ENCODE measurements around the gene KIF22.
"Not testable (repeated sequence)": the region's sequence is repeated elsewhere in the genome, so short reads cannot be mapped to it uniquely, and the experiment has no call there.

The KIF22 gene

DNA sequence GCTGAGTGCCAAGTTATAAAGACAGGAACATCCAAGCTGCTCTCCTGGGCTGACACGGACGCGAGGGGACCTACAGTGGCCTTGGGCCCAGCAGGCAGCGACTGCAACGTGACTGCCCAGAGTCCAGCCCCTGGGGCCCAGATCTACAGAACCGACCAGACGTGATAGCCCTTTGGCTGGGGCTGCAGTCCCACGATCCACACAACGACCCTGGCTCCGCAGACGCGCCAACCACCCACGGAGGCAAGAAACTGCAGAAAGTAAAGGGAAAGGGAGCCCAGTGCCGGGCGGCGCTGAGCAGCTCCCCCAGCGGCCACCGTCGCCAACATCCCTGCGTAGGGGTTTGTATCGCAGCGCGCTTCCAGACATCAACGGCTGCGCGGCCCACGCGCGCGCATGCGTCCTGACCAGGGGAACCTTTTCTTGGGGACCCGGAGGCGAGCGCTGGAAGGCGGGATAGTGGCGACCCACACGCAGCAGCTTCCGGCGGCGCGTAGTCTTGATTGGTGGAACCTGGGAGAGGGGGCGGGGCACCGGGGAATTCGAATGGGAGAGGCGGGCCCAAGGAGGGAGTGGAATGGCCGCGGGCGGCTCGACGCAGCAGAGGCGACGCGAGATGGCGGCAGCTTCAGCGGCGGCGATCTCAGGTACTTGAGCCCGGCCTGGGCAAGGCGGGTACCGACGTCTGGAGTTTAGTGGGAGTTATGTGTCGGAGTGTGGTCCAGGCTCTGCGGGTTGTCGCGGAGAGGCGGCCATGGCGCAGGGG is at the start of gene KIF22:
Gene KIF22 (plus strand): TSS at position 569 of the 766 bp plus-strand sequence. CDS start 9 bp downstream, at position 578.
- DNase-seq = peak; percentile 98

DNA sequence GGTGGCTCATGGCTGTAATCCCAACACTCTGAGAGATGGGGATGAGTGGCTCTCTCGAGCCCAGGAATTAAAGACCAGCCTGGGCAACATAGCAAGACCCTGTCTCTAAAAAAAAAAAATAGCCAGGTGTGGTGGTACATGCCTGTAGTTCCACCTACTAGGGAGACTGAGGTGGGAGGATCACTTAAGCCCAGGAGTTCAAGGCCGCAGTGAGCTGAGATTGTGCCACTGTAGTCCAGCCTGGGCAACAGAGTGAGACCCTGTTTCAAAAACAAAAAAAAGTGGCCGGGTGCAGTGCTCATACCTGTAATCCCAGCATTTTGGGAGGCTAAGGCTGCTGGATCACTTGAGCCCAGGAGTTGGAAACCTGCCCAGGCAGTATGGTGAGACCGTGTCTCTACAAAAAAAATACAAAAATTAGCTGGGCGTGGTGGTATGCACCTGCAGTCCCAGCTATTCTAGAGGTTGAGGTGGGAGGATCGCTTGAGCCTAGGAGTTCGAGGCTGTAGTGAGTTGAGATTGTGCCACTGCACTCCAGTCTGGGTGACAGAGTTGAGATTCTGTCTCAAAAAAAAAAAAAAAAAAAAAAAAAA is 47.8 kb upstream of the KIF22 start:
- no peak for DNase-seq

DNA sequence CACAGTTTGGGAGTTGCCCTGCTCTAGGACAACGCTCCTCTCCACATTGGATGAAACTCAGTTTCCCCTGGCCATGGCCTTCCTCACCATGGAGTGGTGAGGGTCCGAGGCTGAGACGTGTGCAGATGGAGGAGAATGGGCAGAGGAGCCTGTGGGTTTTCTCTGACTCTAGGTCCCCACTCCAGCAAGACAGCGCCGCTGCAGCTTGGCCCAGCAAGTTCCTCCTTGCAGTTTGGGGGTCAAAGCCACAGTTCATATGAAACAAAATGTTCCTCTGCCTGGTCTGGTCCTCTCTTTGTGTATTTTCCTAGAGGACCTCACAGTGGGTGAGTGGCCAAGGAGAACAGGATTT is 47.1 kb upstream of the KIF22 start:
- no peak for DNase-seq

DNA sequence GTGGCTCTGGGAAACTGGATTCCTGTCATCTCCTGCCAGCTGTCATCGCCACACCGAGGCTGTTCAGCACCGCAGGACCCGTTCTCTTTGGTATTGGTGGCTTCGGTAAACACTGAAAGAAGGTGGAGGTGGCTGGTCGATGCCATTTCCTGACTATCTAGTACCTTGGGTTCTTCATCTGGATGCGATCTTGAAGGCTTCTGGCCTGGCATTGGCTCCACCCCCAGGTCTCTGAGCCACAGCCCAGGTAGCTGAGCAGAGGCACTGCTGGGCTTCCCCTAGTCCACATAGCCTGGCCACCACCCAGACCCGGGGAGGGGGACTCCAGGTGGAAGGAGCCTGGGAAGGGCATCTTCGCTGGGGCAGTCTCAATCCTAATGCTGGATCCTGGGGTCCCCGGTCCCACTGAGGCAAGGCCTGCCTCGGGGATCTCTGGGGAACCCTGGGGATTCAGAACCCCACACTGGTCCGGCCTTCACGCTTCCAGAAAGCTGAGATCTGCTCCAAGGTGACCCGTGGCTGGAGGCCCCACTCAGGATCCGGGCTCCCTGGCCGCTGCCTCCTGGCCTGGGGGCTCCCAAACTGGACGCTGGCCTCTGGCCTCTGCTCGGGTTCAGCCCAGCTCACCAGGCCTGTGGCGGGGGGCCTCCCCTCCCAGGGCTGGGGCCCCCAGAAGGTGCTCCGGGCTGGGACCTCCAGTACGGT is 46.6 kb upstream of the KIF22 start:
- peak; percentile 69 for DNase-seq

DNA sequence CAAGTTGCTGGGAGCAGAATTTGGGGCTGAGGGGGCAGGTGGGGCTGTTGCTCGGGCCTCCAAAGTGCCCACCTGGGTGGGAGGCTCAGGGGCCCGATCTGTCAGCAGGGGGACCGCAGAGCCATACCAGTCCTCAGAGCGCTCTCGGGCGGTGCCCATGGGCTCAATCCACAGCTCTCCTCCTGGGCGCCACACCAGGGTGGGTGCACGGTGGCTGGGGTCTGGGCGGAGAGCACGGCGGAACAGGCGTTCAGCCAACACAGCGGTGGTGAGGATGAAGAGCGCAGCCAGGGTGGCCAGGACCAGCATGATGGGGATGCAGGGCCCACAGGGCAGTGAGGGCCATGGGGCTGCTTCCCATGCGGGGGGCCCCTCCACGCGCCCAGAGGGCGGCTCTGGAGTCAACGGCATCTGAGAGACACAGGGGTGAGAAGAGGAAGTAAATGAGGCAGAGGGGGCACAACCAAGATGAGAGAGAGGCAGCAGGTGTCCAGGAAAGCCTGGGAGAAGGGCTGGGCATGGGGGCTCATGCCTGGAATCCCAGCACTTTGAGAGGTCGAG is 45.9 kb upstream of the KIF22 start:
- peak; percentile 32 for DNase-seq

DNA sequence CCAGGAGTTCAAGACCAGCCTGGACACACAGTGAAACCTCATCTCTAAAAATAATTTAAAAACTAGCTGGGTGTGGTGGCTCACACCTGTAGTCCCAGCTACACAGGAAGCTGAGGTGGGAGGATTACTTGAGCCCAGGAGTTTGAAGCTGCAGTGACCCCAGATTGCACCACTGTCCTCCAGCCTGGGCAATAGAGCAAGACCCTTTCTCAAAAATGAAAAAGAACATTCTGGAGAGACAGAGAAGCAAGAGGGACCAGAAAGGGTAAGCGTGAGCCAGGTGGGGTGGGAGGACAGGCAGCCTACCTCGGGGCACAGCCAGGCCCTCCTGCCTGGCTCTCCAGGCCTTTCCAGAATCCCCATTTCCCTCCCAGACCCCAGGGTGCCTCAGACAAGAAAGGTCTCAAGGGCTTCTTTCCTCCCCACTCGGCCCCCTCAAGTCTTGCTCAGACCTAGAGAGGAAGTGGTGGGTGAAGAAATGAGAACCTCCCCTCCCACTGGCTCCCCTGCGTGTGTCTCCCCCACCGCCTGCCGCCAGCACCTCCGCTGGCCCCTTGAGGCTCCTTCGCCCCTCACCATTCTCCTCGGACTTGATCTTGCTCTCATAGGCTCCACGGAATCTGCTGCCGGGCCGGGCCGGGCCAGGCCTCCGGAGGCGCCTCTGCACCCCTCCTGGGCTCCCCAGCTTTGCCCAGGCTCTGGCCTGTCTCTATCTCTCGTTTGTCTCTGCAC is 45.3 kb upstream of the KIF22 start:
- DNase-seq = peak; percentile 76

DNA sequence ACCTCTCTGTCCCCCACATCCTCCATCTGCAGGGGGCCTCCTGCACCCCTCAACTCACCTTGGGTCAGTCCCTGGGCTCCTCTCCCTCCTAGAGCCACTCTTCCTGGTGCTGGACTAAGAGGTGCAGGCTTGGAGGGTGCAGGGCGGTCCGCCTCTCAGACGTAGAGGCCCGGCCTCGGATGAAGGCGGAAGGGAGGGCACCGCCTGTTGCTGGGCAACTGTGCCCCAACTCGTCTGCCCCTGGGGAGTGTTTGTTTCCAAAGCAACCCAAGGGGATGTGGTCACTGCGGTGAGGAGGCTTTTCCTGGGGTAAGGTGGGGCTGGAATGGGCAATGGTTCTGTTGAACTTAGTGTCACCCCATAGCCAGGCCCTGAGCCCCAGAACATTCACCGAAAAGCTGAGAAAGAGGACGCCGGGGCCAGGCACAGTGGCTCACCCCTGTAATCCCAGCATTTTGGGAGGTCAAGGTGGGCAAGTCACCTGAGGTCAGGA is 44.7 kb upstream of the KIF22 start, which contains the start of gene C16orf54:
Gene C16orf54 (minus strand): TSS at position 138 of the 493 bp plus-strand sequence. CDS start 1,039 bp downstream, outside the sequence.
- peak; percentile 98 for DNase-seq

DNA sequence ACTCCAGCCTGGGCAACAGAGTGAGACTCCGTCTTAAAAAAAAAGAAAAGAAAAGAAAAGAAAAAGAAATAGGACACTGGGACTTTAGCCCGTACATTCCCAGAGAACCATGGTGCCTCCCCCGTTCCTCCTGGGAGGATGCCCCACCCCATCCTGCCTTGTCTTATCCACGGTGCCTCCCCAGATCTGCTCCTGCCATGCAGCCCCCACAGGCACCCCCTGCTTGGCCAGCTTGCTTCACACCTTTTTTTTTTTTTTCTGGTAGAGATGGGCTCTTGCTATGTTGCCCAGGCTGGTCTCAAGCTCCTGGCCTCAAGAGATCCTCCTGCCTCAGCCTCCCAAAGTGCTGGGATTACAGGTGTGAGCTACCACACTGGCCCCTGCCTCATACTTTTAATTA is 44.0 kb upstream of the KIF22 start:
- peak; percentile 37 for DNase-seq

DNA sequence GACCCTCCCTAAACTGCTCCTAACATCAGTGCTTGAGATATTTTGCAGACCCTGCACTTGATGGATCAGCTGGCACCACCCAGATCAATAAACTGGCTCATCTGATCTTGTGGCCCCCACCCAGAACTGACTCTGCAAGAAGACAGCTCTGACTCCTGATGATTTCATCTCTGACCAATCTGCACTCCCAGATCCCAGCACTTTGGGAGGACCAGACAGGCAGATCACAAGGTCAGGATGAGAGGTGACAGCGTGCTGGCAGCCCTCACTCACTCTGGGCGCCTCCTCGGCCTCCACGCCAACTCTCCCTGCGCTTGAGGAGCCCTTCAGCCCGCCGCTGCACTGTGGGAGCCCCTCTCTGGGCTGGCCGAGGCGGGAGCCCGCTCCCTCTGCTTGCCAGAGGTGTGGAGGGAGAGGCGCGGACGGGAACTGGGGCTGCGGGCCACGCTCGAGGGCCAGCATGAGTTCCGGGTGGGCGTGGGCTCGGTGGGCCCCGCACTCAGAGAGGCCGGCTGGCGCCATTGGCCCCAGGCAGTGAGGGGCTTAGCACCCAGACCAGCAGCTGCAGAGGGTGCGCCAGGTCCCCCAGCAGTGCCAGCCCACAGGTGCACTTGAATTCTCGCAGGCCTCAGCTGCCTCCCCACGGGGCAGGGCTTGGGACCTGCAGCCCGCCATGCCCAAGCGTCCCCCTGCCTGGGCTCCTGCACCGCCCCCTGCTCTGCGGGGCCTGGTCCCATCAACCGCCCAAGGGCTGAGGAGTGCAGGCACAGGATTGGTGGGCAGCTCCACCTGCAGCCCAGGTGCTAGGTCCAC is 42.4 kb upstream of the KIF22 start:
- DNase-seq = no peak

DNA sequence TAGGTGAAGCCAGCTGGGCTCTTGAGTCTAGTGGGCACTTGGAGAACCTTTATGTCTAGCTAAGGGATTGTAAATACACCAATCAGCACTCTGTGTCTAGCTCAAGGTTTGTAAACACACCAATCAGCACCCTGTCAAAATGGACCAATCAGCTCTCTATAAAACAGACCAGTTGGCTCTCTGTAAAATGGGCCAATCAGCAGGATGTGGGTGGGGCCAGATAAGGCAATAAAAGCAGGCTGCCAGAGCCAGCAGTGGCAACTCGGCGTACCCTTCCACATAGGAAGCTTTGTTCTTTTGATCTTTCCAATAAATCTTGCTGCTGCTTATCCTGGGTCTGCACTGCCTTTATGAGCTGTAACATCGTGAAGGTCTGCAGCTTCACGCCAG is 41.8 kb upstream of the KIF22 start:
- DNase-seq = not testable (repeated sequence)

DNA sequence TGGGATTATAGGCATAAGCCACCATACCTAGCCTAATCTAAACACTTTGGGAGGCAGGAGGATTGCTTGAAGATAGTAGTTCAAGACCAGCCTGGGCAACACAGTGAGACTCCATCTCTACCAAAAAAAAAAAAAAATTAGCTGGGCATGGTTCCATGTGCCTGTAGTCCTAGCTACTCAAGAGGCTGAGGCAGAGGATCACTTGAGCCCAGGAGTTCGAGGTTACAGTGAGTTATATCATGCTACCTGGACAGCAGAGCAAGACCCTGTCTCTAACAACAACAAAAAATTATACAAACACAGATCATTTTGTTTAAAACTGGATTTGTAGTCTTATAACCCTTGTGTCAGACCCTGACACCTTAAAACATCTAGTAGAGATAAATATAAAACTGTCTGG is 37.0 kb upstream of the KIF22 start:
- no peak for DNase-seq

DNA sequence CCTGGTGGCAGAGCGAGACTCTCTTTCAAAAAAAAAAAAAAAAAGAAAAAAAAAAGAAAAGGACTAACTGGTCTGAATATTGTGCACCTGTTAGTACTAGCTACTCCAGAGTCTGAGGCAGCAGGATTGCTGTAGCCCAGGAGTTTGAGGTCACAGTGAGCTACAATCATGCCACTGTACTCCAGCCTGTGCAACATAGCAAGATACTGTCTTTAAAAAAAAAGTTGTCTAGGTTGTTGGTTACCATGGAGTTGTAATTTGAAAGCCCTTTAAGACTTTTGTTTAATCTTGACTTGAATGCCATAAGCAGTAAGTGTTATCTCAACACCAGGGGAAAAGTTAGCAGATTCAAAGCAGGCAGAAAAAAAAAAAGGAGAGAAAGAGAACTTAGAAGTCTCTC is 33.9 kb upstream of the KIF22 start:
- DNase-seq = peak; percentile 49

DNA sequence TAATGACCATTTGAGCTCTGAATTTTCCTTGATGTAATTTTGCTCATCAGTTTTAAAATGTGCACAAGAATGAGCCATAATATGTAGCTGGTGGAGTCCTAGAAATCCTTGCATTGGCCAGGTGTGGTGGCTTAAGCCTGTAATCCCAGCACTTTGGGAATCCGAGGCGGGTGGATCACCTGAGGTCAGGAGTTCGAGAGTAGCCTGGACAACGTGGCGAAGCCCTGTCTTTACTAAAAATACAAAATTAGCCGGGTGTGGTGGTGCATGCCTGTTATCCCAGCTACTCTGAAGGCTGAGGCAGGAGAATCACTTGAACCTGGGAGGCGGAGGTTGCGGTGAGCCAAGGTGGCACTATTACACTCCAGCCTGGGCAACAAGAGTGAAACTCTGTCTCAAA is 33.5 kb upstream of the KIF22 start:
- DNase-seq = not testable (repeated sequence)

DNA sequence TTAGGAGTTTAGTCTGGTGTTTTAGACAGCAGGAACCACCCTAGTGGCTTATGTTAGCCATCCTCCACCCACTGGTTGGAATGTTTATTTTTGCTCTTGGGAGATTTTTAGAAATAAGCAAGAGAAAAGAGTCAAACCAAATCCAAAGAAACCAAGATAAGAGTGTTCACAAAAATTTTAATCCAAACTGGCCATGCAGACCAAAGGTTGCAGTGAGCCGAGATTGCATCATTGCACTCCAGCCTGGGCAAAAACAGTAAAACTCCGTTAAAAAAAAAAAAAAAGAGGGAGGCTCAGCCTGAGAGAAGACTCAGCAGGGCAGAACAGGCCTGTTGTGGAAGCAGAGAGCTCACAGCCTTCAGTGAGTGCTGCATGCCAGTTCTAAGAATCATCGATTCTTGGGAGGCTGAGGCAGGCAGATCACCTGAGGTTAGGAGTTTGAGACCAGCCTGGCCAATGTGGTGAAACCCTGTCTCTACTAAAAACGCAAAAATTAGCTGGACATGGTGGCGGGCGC is 32.5 kb upstream of the KIF22 start:
- DNase-seq = no peak

DNA sequence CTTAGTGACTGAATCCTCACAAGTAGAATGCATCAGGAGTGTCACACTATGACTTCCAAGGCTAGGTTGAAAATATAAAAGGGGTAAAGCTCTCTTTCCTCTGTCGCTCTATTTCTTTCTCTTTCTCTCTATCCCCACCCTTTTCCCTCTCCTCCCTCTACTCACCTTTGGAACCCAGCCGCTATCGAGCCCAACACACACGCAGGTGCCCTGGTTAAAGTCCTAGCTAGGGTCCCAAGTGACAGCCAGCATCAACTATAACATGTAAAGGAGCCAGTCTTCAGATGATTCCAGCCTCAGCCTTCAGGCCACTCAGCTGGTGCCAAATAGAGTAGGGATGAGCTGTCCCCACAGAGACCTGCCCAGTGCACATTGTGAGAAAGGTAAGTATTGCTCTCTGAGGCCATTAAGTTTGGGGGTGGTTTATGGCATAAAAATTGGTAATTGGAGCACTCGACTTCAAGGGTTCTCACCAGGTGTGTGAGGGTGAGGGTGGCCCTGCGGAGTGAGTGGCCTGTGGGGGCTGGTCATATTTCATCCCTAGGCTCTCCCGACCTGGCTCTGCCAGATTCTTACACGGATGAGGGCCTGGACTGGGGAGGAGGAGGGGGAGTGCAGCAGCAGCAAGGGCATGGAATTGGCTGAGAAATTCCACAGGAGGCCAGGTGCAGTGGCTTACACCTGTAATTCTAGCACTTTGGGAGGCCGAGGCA is 29.8 kb upstream of the KIF22 start:
- no peak for DNase-seq

DNA sequence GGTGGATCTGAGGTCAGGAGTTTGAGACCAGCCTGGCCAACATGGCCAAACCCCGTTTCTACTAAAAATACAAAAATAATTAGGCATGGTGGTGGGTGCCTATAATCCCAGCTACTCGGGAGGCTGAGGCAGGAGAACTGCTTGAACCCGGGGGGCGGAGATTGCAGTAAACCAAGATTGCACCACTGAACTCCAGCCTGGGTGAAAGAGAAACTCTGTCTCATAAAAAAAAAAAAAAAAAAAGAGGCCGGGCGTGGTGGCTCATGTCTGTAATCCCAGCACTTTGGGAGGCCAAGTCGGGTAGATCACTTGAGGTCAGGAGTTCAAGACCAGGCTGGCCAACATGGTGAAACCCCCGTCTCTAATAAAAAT is 29.3 kb upstream of the KIF22 start:
- DNase-seq = not testable (repeated sequence)

DNA sequence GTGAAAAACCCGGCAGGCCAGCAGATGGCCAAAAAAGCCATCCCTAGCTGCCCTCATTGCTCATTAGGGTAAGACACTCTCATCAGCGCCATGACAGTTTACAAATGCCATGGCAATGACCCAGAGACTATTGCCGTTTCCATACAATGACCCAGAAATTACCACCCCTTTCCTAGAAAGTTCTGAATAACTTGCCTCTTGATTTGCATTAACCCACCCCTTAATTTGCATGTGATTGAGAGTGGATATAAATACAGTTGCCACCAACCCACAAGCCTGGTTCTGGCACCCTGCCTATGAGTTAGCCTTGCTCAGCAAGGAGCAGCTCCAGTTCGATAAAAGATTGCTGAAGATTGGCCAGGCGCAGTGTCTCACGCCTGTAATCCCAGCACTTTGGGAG is 28.7 kb upstream of the KIF22 start:
- DNase-seq = no peak

DNA sequence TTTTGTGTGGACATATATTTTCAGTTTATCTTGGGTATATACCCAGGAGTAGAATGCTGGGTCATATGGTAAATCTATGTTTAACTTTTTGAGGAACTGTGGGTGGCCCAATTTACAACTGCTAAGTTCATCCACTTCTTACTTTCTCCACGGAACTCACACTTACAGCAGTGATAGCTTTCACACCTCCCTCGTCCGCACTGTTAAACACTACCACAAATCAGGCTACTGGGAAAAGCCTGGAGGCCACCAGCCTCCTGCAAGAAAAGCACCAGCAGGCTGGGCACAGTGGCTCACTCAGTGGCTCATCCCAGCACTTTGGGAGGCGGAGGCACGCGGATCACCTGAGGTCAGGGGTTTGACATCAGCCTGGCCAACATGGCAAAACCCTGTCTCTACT is 27.2 kb upstream of the KIF22 start:
- DNase-seq = no peak

DNA sequence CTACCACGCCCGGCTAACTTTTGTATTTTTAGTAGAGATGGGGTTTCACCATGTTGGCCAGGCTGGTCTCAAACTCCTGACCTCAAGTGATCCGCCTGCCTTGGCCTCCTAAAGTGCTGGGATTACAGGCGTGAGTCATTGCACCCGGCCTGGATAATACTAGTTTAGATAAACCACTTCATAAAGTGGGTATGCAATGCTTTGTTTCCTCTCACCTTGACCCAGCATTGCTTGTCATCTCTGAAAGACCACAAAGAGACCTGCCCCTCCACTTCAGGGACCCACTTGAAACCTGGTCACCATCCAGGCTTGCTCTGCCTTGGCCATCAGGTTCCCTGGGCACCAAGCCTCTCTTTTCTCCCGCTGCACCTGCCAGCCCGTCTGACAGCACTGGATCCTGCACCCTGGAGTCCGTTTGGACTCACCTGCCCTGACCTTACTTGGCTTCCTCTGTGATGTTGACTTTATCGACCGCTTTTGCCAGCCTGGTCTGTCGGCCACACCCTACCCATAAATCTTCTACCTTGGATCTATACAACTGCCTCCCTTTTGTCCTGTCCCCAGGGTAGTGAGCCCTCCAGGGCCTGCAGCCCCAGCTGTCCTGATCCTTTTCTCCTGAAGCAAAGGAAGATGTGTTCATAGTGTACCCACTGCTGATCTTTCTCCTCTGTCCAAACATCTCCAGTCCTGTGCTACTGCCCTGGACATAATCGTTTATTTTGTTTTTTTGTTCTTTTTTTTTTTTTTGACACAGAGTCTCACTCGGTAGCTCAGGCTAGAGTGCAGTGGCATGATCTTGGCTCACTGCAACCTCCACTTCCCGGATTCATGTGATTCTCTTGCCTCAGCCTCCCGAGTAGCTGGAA is 25.2 kb upstream of the KIF22 start:
- DNase-seq = no peak

DNA sequence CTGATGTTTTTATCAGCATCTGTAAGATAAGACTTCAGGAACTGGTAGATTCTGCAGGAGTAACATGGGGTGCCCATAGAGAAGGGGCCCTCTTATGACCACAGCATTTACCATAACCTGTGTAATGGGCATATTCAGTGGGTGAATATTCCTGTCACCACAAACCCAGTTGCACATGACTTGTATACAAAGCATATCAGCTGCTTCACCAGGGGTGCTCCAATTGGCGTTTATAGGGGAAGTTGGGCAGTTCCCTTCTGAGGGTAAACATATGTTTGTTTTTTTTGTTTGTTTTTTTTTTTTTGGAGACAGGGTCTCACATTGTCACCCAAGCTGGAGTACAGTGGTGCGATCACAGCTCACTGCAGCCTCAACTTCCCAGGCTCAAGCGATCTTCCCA is 24.0 kb upstream of the KIF22 start:
- no peak for DNase-seq

Measured in CD4-positive, alpha-beta T cell treated with Interleukin-15 for 1 hour (primary cell).